Natural killer cell (primary cell): Measurements from ENCODE around the gene FHIT. TPM values are rescaled to one million over a fixed set of nuclear protein-coding genes. Genes with fewer than 3 reads are reported as not detected.
"Not testable (repeated sequence)": the region's sequence is repeated elsewhere in the genome, so short reads cannot be mapped to it uniquely, and the experiment has no call there.

Source experiments
- ATAC-seq, 3 donors: fragments of 150-1000 bp in 2 of 3; fragments of 200-7000 bp in 1 of 3; cut with Tn5 transposase; 1 replicate in 1 of 3; 2 replicates in 2 of 3; pipeline ENCODE4 v1.10.0; 2021; ENCODE audit warnings: mild to moderate bottlenecking in 2 of 3, moderate library complexity in 2 of 3
- DNase-seq, 2 donors: peaks; one replicate each; pipeline versions ENCODE4 v3.0.0 to v3.0.0-alpha.2; 2013 to 2021; ENCODE audit warnings: mixed read lengths in 1 of 2
- H3K27ac ChIP-seq: one replicate; pipeline ENCODE4 v1.5.1; 2013; ENCODE audit warnings: mild to moderate bottlenecking, low read length
- H3K27me3 ChIP-seq: one replicate; pipeline ENCODE4 v1.6.1; 2013; ENCODE audit warnings: low read length; ENCODE audit not compliant: control insufficient read depth, insufficient read depth
- H3K36me3 ChIP-seq: one replicate; pipeline ENCODE4 v1.6.1; 2013; ENCODE audit warnings: low read length; ENCODE audit not compliant: control insufficient read depth, insufficient read depth
- H3K4me1 ChIP-seq: one replicate; pipeline ENCODE4 v1.6.1; 2013; ENCODE audit warnings: low read length; ENCODE audit not compliant: control insufficient read depth, insufficient read depth
- H3K4me3 ChIP-seq: one replicate; pipeline ENCODE4 v1.5.1; 2013; ENCODE audit warnings: low read length
- H3K9me3 ChIP-seq: one replicate; pipeline ENCODE4 v1.6.1; 2013; ENCODE audit warnings: low read length; ENCODE audit not compliant: control insufficient read depth, insufficient read depth
- H3K27ac Mint-ChIP-seq, 2 donors: one replicate each; pipeline ENCODE4 v1.8.0; 2022; ENCODE audit warnings: mild to moderate bottlenecking in 2 of 2, mixed read lengths in 2 of 2, moderate library complexity in 1 of 2
- H3K27me3 Mint-ChIP-seq, 2 donors: one replicate each; pipeline ENCODE4 v1.8.0; 2022; ENCODE audit warnings: low read depth in 2 of 2, mixed read lengths in 2 of 2
- H3K36me3 Mint-ChIP-seq: one replicate; pipeline ENCODE4 v1.8.0; 2022; ENCODE audit warnings: mixed read lengths
- H3K4me1 Mint-ChIP-seq, 2 donors: one replicate each; pipeline ENCODE4 v1.8.0; 2022; ENCODE audit warnings: mixed read lengths in 2 of 2
- H3K4me3 Mint-ChIP-seq: one replicate; pipeline ENCODE4 v1.8.0; 2022; ENCODE audit warnings: mild to moderate bottlenecking, moderate library complexity, mixed read lengths
- H3K9me3 Mint-ChIP-seq, 2 donors: one replicate each; pipeline ENCODE4 v1.8.0; 2022; ENCODE audit warnings: mixed read lengths in 2 of 2
- CTCF ChIP-seq: fragments of 200-600 bp; IDR thresholded peaks from one replicate; pipeline ENCODE4 v1.8.0; 2022; ENCODE audit warnings: antibody characterized with exemption
- WGBS: methylation state at CpG from one replicate; pipeline ENCODE4 v1.1.7; 2013; ENCODE audit warnings: missing lambda C conversion rate; ENCODE audit not compliant: insufficient coverage; 5-methylcytosine and 5-hydroxymethylcytosine counted together
- intact Hi-C: fragments of 100-400 bp; cut with micrococcal nuclease; formaldehyde crosslinking; loops from one replicate; pipeline ENCODE4 v1.14.2; 2022
- total RNA-seq, 4 donors: library from RNA; stranded (reverse); fragments of 120-200 nt in 1 of 4; gene quantifications; one replicate each; pipeline versions ENCODE4 v1.2.3 to v1.2.4, GENCODE V29; 2013 to 2022

FHIT gene
- total RNA-seq, 3 donors from 2014 or later (not counting 1 experiment from before 2014, with no cell fraction given), result 2.7 to 6.1 (median 3.3) TPM

GRCh38 chr3:60674870-60675269 is 576.4 kb downstream of the FHIT start:
- Mint-ChIP-seq H3K27ac (no peak overlapping the region), H3K9me3 (peaks cover 0 to 15% of the 10 kb centered on the region in 2 donors), H3K4me1 (no peaks in the 10 kb centered on the region), H3K27me3 (no peaks in the 10 kb centered on the region), H3K4me3 (no peak overlapping the region), H3K36me3 (no peaks in the 10 kb centered on the region)
- DNase-seq (no peak), ATAC-seq (no peak)
- intact Hi-C loops, result no loop called here
- H3K27ac ChIP-seq, result no peak overlapping the region
- H3K4me3 ChIP-seq, result no peak overlapping the region
- no peak for TF ChIP-seq CTCF
- H3K9me3 ChIP-seq, result no peaks in the 10 kb centered on the region
- WGBS, result no CpG with 5 or more reads among the region's 1 CpG
- H3K4me1 ChIP-seq, result no peaks in the 10 kb centered on the region
- H3K27me3 ChIP-seq, result no peaks in the 10 kb centered on the region
- no peaks in the 10 kb centered on the region for H3K36me3 ChIP-seq

- Mint-ChIP-seq H3K27me3 (no peaks in the 10 kb centered on the region), H3K4me3 (no peak overlapping the region)
- no peak for TF ChIP-seq CTCF
Measured at GRCh38 chr3:60673123-60673522, 578.1 kb downstream of the FHIT start.

GRCh38 chr3:60672337-60672736 is 578.9 kb downstream of the FHIT start:
- H3K27me3 ChIP-seq, H3K36me3 ChIP-seq, H3K4me1 ChIP-seq, intact Hi-C loops, H3K27me3 Mint-ChIP-seq, H3K27ac Mint-ChIP-seq, DNase-seq, H3K36me3 Mint-ChIP-seq, ATAC-seq, H3K4me3 ChIP-seq, H3K4me3 Mint-ChIP-seq, H3K27ac ChIP-seq, H3K4me1 Mint-ChIP-seq, H3K9me3 ChIP-seq: not testable (repeated sequence)
- peaks cover 0 to 15% of the 10 kb centered on the region in 2 donors for H3K9me3 Mint-ChIP-seq
- 90% methylated on average over 2 of the region's 5 CpGs for WGBS

More at GRCh38 chr3:60673123-60673522, 578.1 kb downstream of the FHIT start:
- no peaks in the 10 kb centered on the region for H3K36me3 Mint-ChIP-seq
- Histone ChIP-seq H3K27ac (no peak overlapping the region), H3K9me3 (no peaks in the 10 kb centered on the region), H3K27me3 (no peaks in the 10 kb centered on the region), H3K4me1 (no peaks in the 10 kb centered on the region), H3K4me3 (no peak overlapping the region), H3K36me3 (no peaks in the 10 kb centered on the region)
- DNase-seq (no peak), ATAC-seq (no peak)
- WGBS, result 100% methylated on average over 1 of the region's 2 CpGs
- no peak overlapping the region for H3K27ac Mint-ChIP-seq
- peaks cover 0 to 15% of the 10 kb centered on the region in 2 donors for H3K9me3 Mint-ChIP-seq
- H3K4me1 Mint-ChIP-seq, result no peaks in the 10 kb centered on the region
- intact Hi-C loops, result no loop called here

GRCh38 chr3:60669636-60670035 is 581.6 kb downstream of the FHIT start:
- H3K4me1 ChIP-seq, result no peaks in the 10 kb centered on the region
- no peak for TF ChIP-seq CTCF
- H3K27ac ChIP-seq, result no peak overlapping the region
- DNase-seq, result no peak
- Mint-ChIP-seq H3K9me3 (peaks cover 0 to 25% of the 10 kb centered on the region in 2 donors), H3K4me1 (no peaks in the 10 kb centered on the region), H3K27me3 (no peaks in the 10 kb centered on the region), H3K4me3 (no peak overlapping the region), H3K36me3 (no peaks in the 10 kb centered on the region), H3K27ac (no peak overlapping the region)
- intact Hi-C loops, result no loop called here
- H3K4me3 ChIP-seq, result no peak overlapping the region
- H3K36me3 ChIP-seq, result no peaks in the 10 kb centered on the region
- ATAC-seq, result no peak
- 92% methylated on average over 1 of the region's 1 CpG for WGBS
- H3K27me3 ChIP-seq, result no peaks in the 10 kb centered on the region
- H3K9me3 ChIP-seq, result peaks cover 3% of the 10 kb centered on the region
